ENCODE measurements around the gene AXL. TPM values are rescaled to one million over a fixed set of nuclear protein-coding genes. Genes with fewer than 3 reads are reported as not detected.

Gene AXL
- total and polyA plus RNA-seq, 2 of the 8 experiments (the other 6 are each of a cell fraction or from before 2014, with no cell fraction given): 35.3 to 51.0 TPM

GRCh38 chr19:41187884-41188279 is 31.1 kb upstream of the AXL start:
- no peak overlapping the region for H4K8ac ChIP-seq (ENCODE audit: extremely low read depth, insufficient read depth, low read length)
- 81 to 100% methylated on average over 1 to 2 of the region's 3 CpGs for WGBS, 2 experiments (ENCODE audit: extremely low coverage in 1 of 2, insufficient coverage in 1 of 2, insufficient read length in 1 of 2, insufficient replicate concordance in 2 of 2, low coverage in 1 of 2, low lambda C conversion rate in 2 of 2, missing lambda C conversion rate in 1 of 2)
- H4K91ac ChIP-seq (replicated peaks; ENCODE audit: insufficient read length, low read length): peak overlapping the region; percentile 86
- H3K9me3 ChIP-seq (ENCODE audit: insufficient read depth in 2 of 2, low read depth in 1 of 2, low read length in 1 of 2): no peaks in the 10 kb centered on the region
- H2BK12ac ChIP-seq (ENCODE audit: low read depth, low read length): peak overlapping the region; percentile 1; the same call in 1 of the 2 replicates
- H3K27ac ChIP-seq (ENCODE audit: low read depth, low read length): no peak overlapping the region
- no peak overlapping the region for H2AFZ ChIP-seq (ENCODE audit: low read length)
- H2BK5ac ChIP-seq (ENCODE audit: low read depth, low read length): peak overlapping the region; percentile 83; the same call in 1 of the 2 replicates
- H4K5ac ChIP-seq (ENCODE audit: insufficient read length, low read depth, low read length): peak overlapping the region; percentile 85
- ChIA-PET CTCF (ENCODE audit: partially characterized antibody) (interaction anchor here (0.5 to 1.4 kb wide), 5 partner anchors 9 to 381 kb away, joined by 3 to 7 read pairs (median 3); no protein-coding TSS in a partner anchor), POLR2A (ENCODE audit: partially characterized antibody) (interaction anchor here (0.6 to 1.6 kb wide), 6 partner anchors 22 to 112 kb away, joined by 3 to 5 read pairs (median 3); partner anchors contain the start of gene HNRNPUL1)
- no peaks in the 10 kb centered on the region for H3K36me3 ChIP-seq (ENCODE audit: control insufficient read depth in 2 of 4, insufficient read depth in 4 of 4, low read length in 3 of 4)
- no peak overlapping the region for H3K9ac ChIP-seq (replicated peaks in 1 of 4; ENCODE audit: extremely low read depth in 1 of 4, low read depth in 3 of 4, low read length in 3 of 4)
- no peak for DNase-seq (ENCODE audit: low read depth in 1 of 2, low spot score in 2 of 2)
- peak overlapping the region; percentile 50 for H2BK120ac ChIP-seq (replicated peaks; ENCODE audit: low read depth, low read length)
- H3K56ac ChIP-seq (replicated peaks; ENCODE audit: insufficient read length, low read depth, low read length): no peak overlapping the region
- no peak overlapping the region for H2BK15ac ChIP-seq (ENCODE audit: low read length)
- no peaks in the 10 kb centered on the region for H3K27me3 ChIP-seq (replicated peaks in 1 of 4; ENCODE audit: control insufficient read depth in 3 of 4, extremely low read depth in 1 of 4, insufficient read depth in 3 of 4, low read length in 3 of 4)
- H3K23me2 ChIP-seq (ENCODE audit: low read depth, low read length): peaks cover 8% of the 10 kb centered on the region; the same call in 1 of the 2 replicates
- H3K4me2 ChIP-seq (ENCODE audit: insufficient read depth in 1 of 2, low read depth in 2 of 2, low read length in 2 of 2): peak overlapping the region; percentile 29 to 50; a peak in 2 of 4 replicates
- H3K4me3 ChIP-seq (ENCODE audit: extremely low read depth in 1 of 4, insufficient read depth in 2 of 4, low read depth in 3 of 4, low read length in 4 of 4): no peak overlapping the region
- H3K14ac ChIP-seq (ENCODE audit: insufficient read length): no peak overlapping the region
- no peaks in the 10 kb centered on the region for H4K20me1 ChIP-seq (replicated peaks in 1 of 2; ENCODE audit: control insufficient read depth in 1 of 2, insufficient read depth in 2 of 2, low read length in 2 of 2)
- H2AK5ac ChIP-seq (ENCODE audit: low read depth, low read length): no peak overlapping the region; the same call in 1 of the 2 replicates
- peaks cover 0 to 24% (median 13%) of the 10 kb centered on the region in 4 experiments; a peak in 6 of 7 replicates for H3K4me1 ChIP-seq (replicated peaks in 1 of 4; ENCODE audit: control insufficient read depth in 3 of 4, insufficient read depth in 4 of 4, low read length in 3 of 4)
- H3K23ac ChIP-seq (ENCODE audit: insufficient read length): no peak overlapping the region
- peak overlapping the region; percentile 87; the same call in 1 of the 2 replicates for H2BK20ac ChIP-seq (ENCODE audit: low read length)
- TF ChIP-seq CHD1 (IDR thresholded peaks at IDR 0.05; ENCODE audit: low read depth, low read length) (no peak), ZNF274 (IDR thresholded peaks at IDR 0.05; ENCODE audit: borderline replicate concordance, extremely low read depth, low read length) (no peak), SAP30 (IDR thresholded peaks at IDR 0.05; ENCODE audit: insufficient read depth, insufficient replicate concordance, low read length) (no peak), SIRT6 (IDR thresholded peaks at IDR 0.05; ENCODE audit: low read length) (no peak)
- no peaks in the 10 kb centered on the region for H3K79me1 ChIP-seq (ENCODE audit: low read depth, low read length)
- peaks cover 7 to 14% of the 10 kb centered on the region in 2 experiments; a peak in 3 of 4 replicates for H3K79me2 ChIP-seq (ENCODE audit: control insufficient read depth in 1 of 2, insufficient read depth in 2 of 2, low read length in 2 of 2)
- no peak overlapping the region; the same call in 1 of the 2 replicates for H3K18ac ChIP-seq (ENCODE audit: extremely low read depth, low read length)
- H3K4ac ChIP-seq (replicated peaks; ENCODE audit: insufficient read length, low read depth, low read length): peak overlapping the region; percentile 86
- FAIRE-seq: no peak

Measured in H1 (cell line).